Activated CD8-positive, alpha-beta memory T cell treated with anti-CD3 and anti-CD28 coated beads, Interleukin-2, amount 50 U/mL, for 4 hours (primary cell): ENCODE results near the gene DAB2IP.

Experiments used
- DNase-seq: peaks from one replicate; pipeline ENCODE4 v3.0.0-alpha.2; 2020

DAB2IP gene

DNA sequence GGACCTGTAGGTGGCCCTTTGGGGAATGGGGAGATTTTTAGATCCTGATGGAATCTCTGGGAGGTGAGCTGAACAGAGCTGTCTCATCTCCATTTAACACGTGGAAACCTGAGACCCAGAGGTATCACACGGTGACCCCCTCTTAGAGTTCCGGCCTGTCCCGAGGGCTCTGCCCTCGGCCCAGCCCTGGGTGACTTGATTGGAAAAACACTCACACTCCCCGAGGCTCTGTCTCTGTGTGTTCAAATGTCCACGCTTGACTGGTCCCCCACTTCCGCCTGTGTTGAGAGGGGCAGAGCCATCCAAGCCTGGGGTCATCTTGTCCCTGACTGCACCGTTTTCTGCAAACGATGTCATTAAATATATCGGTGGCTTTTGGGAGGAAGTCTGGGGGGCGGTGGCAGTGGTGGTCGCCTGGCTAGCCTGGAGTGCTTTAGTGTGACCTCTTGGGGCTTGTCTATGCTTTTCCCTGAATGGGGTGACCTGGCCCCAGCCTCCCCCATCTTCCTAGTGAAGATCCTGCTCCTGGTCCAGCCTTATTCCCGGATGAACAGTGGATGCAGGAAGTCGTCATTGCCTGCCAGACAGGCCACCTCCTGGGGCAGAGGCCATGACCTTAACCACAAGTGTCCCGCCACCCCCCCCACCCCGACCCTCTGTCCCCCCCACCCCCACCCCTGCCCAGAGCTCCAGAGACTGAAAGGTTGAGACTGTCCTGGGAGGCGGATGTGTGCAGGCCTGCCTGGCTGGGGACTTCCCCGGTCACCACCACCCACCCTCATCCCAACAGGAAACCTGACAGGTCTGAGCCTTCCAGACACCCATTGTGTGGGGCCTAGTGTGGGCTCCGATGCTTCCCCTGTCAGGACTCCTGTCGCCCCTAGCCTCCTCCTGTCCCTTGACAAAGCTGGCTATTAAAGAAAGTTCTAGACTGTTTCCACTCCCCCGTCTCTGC, 5.3 kb upstream of the DAB2IP start:
- no peak for DNase-seq

- no peak for DNase-seq
Observed at GRCh38 chr9:121646992-121647391, 4.4 kb upstream of the DAB2IP start.

DNA sequence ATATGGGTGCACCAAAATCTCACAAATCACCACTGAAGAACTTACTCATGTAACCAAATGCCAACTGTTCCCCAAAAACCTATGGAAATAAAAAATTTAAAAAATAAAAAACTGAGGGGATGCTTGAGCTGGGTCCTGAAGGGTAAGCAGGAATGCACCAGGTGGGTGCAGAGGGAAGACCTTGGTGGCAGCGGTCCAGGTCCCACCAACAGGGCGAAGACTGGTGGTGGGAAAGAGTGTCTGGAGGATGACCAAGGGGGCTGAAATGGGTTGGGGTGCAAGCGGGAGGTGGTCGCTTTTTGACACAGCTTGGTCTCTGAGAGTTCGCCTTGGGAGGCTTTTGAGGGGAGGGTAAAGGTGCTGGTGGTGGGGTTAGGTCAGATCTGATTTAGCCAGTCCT, 3.3 kb upstream of the DAB2IP start:
- DNase-seq: no peak

- no peak for DNase-seq
Observed at GRCh38 chr9:121648799-121649198, 2.6 kb upstream of the DAB2IP start.

DNA sequence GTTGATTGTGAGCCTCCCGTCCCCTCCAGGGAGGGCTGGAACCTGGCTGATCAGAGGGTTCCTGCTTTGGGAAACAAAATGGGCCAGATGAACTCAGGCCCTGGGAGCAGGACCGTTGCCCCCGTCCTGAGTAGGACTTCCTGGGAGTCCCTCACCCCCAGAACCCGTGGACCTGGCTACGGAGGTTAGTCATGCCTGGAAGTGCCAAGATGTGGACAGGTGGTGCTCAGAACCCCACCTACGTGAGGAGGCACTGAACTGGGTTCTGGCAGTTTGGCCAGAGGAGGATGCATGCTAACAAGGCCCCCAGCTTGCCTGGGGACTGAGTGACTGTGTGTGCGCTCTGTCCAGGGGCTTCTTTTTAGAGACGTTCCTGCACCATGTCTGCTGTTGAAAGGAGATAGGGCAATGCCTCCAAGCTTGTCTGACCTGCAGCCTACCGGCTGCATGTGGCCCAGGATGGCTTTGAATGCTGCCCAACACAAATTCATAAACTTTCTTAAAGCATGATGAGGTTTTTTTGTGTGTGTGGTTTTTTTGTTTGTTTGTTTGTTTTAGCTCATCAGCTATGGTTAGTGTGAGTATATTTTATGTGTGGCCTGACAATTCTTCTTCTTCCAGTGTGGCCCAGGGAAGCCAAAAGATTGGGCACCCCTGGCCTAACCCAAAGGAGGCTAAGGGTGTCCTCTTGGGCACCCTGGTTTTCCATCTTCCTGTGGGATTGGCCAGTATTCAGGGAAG, 1.8 kb upstream of the DAB2IP start:
- no peak for DNase-seq

GRCh38 chr9:121650217-121651007, 1.0 kb upstream of the DAB2IP start:
- DNase-seq: no peak

DNA sequence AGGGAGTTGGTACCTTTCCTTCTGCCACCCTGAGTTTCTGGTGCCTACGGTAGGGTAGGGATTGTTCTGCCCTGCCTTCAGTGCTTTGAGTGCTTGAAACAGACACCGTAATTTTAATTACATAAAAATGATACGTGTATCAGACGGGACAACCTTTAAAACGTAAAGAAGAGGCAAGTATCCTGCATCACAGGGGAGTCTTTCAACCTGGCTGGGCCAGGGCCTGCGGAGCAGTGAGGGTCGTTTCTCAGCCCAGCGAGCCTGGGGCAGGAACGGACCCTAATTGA, 483 bp upstream of the DAB2IP start:
- no peak for DNase-seq

- DNase-seq: no peak
Observed at GRCh38 chr9:121652021-121652837, 795 bp downstream of the DAB2IP start.

DNA sequence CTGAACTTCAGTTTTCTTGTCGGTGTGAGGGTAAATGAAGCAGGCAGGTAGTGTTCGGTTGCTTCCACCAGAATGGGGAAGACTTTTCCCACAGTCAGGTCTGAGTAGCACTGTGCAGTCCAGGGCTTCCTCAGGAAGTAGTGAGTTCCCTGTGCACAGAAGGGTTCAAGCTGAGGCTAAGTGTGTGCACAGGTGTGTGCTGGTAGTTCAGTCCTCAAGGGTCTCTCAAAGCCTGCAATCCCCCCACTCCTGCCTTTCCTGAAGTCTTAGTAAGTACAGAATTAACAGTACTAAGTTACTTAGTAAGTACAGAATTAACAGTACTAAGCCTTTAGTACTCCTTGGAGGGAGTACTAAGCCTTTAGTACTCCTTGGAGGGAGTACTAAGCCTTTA, 1.4 kb downstream of the DAB2IP start:
- no peak for DNase-seq

DNA sequence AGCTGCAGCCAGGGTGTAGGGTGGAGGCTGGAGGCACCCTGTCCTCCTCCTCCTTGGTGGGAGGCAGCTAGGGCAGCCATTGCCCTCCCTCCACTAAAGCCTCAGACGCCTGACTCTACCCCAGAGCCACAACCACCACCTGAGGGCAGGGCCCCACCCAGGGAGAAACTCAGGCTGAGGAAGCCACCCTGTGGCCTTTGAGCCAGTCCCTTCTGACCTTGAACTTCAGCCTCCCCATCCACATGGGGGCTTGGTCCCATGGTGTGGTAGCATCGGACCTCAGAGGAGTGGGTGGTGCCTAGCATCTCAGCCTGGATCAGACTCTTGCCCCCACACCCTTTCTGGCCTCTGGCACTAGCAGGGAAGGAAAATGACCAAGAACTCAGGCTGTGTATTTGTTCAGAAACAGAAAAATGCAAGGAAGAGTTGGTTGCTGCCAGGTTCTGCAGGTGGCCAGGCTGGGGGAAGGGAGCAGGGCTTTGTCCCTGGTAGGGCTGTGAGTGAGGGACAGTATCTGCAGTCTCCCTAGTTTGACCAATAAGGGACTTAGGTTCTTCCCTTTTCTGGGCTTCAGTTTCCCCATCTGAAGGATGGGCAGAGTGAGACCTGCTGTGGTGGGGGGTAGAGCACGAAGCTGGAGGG, 3.2 kb downstream of the DAB2IP start:
- no peak for DNase-seq

DNA sequence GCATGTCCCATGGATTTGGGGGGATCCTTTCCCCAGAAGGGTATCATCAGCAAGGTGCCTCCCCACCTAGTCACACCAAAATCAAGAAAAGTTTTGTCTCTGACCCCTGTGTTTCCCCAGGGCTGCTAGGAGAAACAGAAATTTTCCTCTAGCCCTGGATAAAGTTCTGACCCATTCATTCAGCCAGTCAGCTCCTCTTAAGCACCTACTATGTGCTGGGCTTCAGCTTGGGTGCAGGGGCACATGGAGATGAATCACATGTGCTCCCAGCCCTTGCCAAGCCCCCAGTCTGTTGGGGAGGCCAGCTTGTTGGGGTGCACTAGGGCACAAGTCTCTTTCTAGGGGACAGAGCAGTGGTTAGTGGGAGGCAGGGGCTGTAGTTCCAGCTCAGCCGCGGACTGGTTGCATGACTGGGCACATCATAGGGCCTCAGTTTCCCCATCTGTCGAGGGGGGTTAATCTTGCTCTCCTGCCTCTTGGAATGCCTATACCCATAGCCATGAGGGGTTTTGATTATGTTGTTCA, 3.9 kb downstream of the DAB2IP start:
- DNase-seq: no peak

DNA sequence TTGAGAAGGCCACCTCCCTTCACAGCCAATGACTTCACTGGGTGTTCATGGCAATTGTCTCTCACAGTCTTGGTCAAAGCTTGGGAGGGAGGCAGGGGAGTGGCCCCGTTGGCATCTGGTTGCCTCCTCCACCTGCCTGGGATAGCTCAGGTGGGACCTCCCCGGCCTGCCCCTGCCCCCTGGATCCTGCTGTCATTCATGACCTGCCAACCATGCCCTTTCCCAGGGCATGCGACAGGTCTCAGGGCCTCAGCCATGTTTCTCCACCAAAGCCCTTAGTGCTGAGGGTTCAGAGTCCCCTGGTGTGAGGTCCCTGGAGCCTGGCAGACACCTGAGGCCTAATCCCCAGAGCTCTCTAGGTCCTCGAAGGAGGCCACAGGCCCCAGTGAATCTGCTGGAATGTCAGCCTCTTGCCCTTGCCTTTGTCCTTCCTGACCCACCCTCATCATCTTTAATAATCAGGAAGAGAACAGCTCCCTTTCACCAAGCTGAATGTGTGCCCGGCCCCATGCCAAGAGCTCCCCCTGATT, 5.6 kb downstream of the DAB2IP start:
- DNase-seq: no peak

DNA sequence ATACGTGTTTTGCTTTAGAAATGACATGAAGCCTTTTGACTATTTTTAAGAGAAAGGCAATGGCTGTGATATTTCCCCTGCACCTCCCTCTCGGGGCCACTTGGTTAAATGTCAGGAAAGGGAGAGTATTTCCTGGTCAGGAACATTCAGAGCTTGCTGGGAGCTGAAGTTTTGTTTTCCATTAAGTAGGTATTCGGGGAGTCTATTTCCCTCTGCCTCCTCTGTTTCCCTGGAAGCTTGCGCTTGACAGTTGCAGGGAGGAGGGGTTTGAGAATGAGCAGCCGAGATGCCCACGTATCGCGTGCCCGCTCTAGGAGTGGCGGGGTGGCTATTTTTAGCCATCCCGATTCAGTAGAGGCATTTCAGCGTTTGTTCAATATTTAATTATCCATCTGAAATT, 6.7 kb downstream of the DAB2IP start:
- DNase-seq: no peak

- DNase-seq: no peak
Observed at GRCh38 chr9:121658591-121658990, 7.2 kb downstream of the DAB2IP start.

- no peak for DNase-seq
Observed at GRCh38 chr9:121660367-121660766, 8.9 kb downstream of the DAB2IP start.

DNA sequence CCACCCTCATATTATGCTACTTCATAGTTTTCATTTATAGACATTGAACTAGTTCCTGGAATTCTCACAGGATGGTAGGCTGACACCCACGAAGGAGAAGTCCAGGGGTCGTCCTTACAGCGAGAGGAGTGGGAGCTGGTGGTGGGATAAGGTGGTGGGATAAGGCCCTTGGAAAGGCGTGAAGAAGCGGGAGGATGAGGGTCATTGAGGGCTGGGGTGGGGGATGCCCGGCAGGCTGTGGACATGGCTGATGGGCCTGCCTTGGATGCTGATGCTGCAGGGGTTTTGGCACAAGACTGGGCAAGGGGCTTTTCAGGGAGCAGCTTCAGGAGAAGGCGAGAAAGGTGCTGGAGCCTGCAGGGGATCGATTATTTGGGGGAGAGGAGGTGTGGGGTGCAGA, 9.4 kb downstream of the DAB2IP start:
- no peak for DNase-seq

GRCh38 chr9:121661328-121661727, 9.9 kb downstream of the DAB2IP start:
- no peak for DNase-seq

DNA sequence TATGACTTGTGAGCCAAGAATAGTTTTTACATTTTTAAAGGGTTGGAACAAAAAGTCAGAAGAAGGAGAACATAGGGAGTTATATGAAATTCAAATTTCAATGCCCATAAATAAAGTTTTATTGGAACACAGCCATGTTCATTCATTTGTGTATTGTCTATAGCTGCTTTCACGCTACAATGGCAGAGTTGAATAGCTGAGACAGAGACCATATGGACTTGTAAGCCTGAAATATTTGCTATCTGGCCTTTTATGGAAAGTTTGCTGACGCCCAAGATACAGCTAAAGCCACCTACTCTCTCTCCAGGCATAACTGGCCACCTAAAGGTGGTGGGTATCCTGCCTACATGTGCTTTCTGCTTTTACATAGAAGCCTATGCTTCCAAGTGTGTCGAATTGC, 10.9 kb downstream of the DAB2IP start:
- no peak for DNase-seq

GRCh38 chr9:121662891-121663580, 11.6 kb downstream of the DAB2IP start:
- no peak for DNase-seq

DNA sequence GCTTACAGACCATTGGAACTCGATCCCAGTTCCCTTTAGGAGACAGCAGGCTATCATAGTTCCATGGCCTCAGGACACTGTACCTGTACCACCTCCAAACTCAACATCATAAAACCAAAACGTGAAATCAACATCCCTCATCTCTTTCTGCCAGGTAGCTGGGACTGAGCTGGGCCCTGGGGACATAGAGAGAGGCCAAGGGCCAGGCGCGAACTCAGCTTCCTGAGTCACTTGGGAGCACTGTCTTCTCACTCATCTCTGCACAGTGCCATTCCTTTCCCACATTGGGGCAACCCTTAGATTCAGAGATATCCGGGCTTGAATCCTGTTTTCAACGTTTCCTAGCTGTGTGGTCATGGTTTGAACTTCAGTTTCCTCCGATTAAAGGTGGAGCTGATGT, 12.2 kb downstream of the DAB2IP start:
- no peak for DNase-seq

GRCh38 chr9:121666294-121666693, 14.9 kb downstream of the DAB2IP start:
- no peak for DNase-seq
